Nephron (organoid): Measurements from ENCODE around the gene FHDC1.

Experiments used
- H3K27ac Mint-ChIP-seq, 3 experiments: 2 replicates each; pipeline ENCODE4 v1.8.0; 2020; ENCODE audit warnings: mixed read lengths in 3 of 3, mild to moderate bottlenecking in 2 of 3, moderate library complexity in 1 of 3
- H3K27me3 Mint-ChIP-seq: 2 replicates; pipeline ENCODE4 v1.8.0; 2021; ENCODE audit warnings: low read depth, mild to moderate bottlenecking, moderate library complexity, mixed read lengths
- H3K36me3 Mint-ChIP-seq: 2 replicates; pipeline ENCODE4 v1.8.0; 2020; ENCODE audit warnings: low read depth, mixed read lengths
- H3K4me1 Mint-ChIP-seq: 2 replicates; pipeline ENCODE4 v1.8.0; 2020; ENCODE audit warnings: mixed read lengths
- H3K4me3 Mint-ChIP-seq, 3 experiments: 2 replicates each; pipeline ENCODE4 v1.8.0; 2020; ENCODE audit warnings: mild to moderate bottlenecking in 3 of 3, mixed read lengths in 3 of 3, moderate library complexity in 2 of 3
- H3K9me3 Mint-ChIP-seq: 2 replicates; pipeline ENCODE4 v1.8.0; 2020; ENCODE audit warnings: mixed read lengths
- TF ChIP-seq, protein P1 (sequence below), 3 experiments: fragments of 200-600 bp; sonication (generic); IDR thresholded peaks; one replicate each; pipeline ENCODE4 v1.5.0; 2021; ENCODE audit warnings: antibody characterized with exemption in 3 of 3; ENCODE audit not compliant: unreplicated experiment in 3 of 3

The FHDC1 gene

DNA sequence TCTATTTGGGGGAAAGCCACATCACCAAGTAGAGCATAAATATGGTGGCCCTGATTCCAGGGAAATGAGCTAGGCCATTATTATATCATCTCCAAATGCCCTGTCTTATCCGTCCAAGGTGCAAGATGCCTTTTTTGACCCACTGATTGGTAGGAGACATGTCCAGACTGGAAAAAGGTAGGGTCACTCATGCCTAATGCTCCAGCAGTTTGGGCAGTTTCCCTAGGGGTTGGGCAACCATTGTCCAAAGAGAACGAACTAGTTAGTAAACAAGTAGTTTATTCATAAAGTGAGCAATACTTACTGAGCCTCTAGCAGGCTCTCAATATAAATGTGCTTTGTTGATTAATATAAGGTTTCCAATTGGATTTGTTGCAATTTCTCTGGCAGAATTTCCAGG lies 6.2 kb downstream of the FHDC1 start:
- no peaks in the 10 kb centered on the region for H3K36me3 Mint-ChIP-seq
- no peaks in the 10 kb centered on the region for H3K9me3 Mint-ChIP-seq
- peaks cover 35% of the 10 kb centered on the region for H3K27me3 Mint-ChIP-seq
- no peak overlapping the region for H3K4me3 Mint-ChIP-seq
- peaks cover 40% of the 10 kb centered on the region for H3K4me1 Mint-ChIP-seq
- H3K27ac Mint-ChIP-seq, result no peak overlapping the region
- TF ChIP-seq, protein P1, sequence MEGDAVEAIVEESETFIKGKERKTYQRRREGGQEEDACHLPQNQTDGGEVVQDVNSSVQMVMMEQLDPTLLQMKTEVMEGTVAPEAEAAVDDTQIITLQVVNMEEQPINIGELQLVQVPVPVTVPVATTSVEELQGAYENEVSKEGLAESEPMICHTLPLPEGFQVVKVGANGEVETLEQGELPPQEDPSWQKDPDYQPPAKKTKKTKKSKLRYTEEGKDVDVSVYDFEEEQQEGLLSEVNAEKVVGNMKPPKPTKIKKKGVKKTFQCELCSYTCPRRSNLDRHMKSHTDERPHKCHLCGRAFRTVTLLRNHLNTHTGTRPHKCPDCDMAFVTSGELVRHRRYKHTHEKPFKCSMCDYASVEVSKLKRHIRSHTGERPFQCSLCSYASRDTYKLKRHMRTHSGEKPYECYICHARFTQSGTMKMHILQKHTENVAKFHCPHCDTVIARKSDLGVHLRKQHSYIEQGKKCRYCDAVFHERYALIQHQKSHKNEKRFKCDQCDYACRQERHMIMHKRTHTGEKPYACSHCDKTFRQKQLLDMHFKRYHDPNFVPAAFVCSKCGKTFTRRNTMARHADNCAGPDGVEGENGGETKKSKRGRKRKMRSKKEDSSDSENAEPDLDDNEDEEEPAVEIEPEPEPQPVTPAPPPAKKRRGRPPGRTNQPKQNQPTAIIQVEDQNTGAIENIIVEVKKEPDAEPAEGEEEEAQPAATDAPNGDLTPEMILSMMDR (IDR thresholded peaks at IDR 0.05; ENCODE audit: unreplicated experiment in 3 of 3), result no peak

- Mint-ChIP-seq H3K27me3 (peaks cover 25% of the 10 kb centered on the region), H3K9me3 (no peaks in the 10 kb centered on the region), H3K36me3 (peaks cover 4% of the 10 kb centered on the region), H3K4me3 (no peak overlapping the region), H3K4me1 (peaks cover 33% of the 10 kb centered on the region), H3K27ac (peak overlapping the region in 1 of 3 experiments; percentile 59)
- TF ChIP-seq, protein P1 (IDR thresholded peaks at IDR 0.05; ENCODE audit: unreplicated experiment in 3 of 3), result no peak
Measured at GRCh38 chr4:152943672-152944071, 7.5 kb downstream of the FHDC1 start.

DNA sequence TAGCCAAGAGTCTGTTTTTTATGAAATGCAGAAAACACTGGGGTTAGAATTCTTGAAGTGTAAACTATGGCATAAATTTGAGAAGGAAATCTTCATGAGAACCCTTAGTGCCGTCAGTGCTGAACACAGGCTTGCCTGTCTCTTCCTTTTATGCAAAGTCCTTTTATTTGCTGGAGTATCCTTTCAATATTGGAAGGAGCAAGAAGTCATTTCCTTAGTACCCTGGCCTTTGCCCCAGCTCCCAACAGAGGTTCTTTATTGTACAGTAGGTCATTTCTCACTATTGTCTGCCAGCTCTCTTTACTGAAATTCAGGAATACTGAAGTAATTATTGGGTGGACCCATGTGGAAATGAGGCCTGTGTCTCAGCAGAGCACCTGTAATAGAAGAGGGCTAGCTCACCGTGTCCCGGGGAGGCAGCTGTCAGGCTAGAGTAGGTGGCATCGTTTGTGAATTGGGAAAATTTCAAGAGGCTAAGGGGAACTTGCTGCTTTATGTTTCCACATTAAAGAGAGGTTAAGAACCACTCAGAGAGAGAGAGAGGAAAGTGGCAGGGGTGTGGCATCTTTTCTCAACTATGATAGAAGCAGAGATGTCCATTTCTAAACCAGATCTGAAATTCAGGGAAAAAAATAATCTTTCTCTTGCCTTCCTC lies 8.7 kb downstream of the FHDC1 start:
- Mint-ChIP-seq H3K4me1 (peaks cover 33% of the 10 kb centered on the region), H3K27me3 (peaks cover 13% of the 10 kb centered on the region), H3K4me3 (no peak overlapping the region), H3K9me3 (no peaks in the 10 kb centered on the region), H3K36me3 (peaks cover 4% of the 10 kb centered on the region), H3K27ac (peak overlapping the region in 1 of 3 experiments; percentile 7)
- TF ChIP-seq, protein P1 (IDR thresholded peaks at IDR 0.05; ENCODE audit: unreplicated experiment in 3 of 3), result no peak

DNA sequence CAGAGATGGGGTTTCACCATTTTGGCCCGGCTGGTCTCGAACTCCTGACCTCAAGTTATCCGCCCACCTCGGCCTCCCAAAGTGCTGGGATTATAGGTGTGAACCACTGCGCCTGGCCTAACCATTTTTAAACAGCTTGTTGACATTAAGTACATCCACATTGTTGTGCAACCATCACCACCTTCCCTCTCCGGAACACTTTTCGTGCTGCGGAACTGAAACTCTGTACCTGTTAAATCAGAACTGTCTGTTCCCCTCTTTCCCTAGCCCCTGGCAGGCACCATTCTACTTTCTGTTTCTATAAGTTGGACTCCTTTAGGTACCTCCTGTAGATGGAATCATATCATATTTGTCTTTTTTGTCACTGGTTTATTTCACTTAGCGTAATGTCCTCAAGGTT lies 9.5 kb downstream of the FHDC1 start:
- Mint-ChIP-seq H3K4me3 (no peak overlapping the region), H3K4me1 (peaks cover 38% of the 10 kb centered on the region), H3K9me3 (no peaks in the 10 kb centered on the region), H3K27me3 (peaks cover 5% of the 10 kb centered on the region), H3K27ac (peak overlapping the region in 1 of 3 experiments; percentile 8), H3K36me3 (peaks cover 4% of the 10 kb centered on the region)
- TF ChIP-seq, protein P1 (IDR thresholded peaks at IDR 0.05; ENCODE audit: unreplicated experiment in 3 of 3), result no peak

DNA sequence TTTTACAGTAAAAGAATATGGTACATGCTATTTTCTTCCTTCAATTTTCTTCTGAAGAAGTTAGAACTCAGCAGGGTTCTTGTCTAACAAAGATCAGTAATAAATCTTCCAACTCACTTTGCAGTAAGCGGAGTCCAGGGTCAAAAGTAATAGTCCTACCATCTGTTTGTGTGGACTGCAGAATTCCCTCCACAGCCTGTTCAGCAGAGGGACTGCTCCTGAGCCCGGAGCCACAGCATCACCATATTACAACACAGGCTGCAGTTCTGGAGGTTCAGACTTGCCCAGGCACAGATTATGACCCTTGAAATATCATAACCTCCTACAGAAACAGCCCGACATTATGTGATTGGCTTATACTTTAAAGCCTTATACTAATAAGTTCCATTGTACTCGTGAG lies 10.3 kb downstream of the FHDC1 start:
- Mint-ChIP-seq H3K27ac (peak overlapping the region in 1 of 3 experiments; percentile 4), H3K4me3 (no peak overlapping the region), H3K36me3 (peaks cover 4% of the 10 kb centered on the region), H3K27me3 (peaks cover 4% of the 10 kb centered on the region), H3K9me3 (no peaks in the 10 kb centered on the region), H3K4me1 (peaks cover 46% of the 10 kb centered on the region)
- TF ChIP-seq, protein P1 (IDR thresholded peaks at IDR 0.05; ENCODE audit: unreplicated experiment in 3 of 3), result no peak

GRCh38 chr4:152947311-152947710 lies 11.2 kb downstream of the FHDC1 start:
- no peak overlapping the region for H3K27ac Mint-ChIP-seq
- H3K4me1 Mint-ChIP-seq, result peaks cover 55% of the 10 kb centered on the region
- H3K36me3 Mint-ChIP-seq, result peaks cover 4% of the 10 kb centered on the region
- H3K27me3 Mint-ChIP-seq, result no peaks in the 10 kb centered on the region
- no peak overlapping the region for H3K4me3 Mint-ChIP-seq
- TF ChIP-seq, protein P1 (IDR thresholded peaks at IDR 0.05; ENCODE audit: unreplicated experiment in 3 of 3), result no peak
- no peaks in the 10 kb centered on the region for H3K9me3 Mint-ChIP-seq
